Neural cell (in vitro differentiated cells): ENCODE data around the gene ATPAF2. TPM values are rescaled to one million over a fixed set of nuclear protein-coding genes. Genes with fewer than 3 reads are reported as not detected.

Experiments
- H2AFZ ChIP-seq: fragments of 200-600, 300-800 bp; sonication (generic), shearing (Covaris generic); 2 replicates; pipeline ENCODE4 v1.6.0; 2014; ENCODE audit warnings: low read depth, mild to moderate bottlenecking, antibody characterized with exemption, low read length, moderate library complexity
- H3F3A ChIP-seq: fragments of 200-600 bp; shearing (Covaris generic); 2 replicates; pipeline ENCODE4 v1.6.1; 2016; ENCODE audit warnings: mild to moderate bottlenecking, moderate library complexity, mixed read lengths, antibody characterized with exemption, low read length; ENCODE audit not compliant: insufficient read depth, poor library complexity, severe bottlenecking
- H3K27ac ChIP-seq: fragments of 200-600, 300-800 bp; sonication (generic), shearing (Covaris generic); 2 replicates; pipeline ENCODE4 v1.5.1; 2014; ENCODE audit warnings: mild to moderate bottlenecking, low read length, moderate library complexity
- H3K27me3 ChIP-seq: fragments of 300-800, 200-600 bp; sonication (generic), shearing (Covaris generic); 2 replicates; pipeline ENCODE4 v1.6.0; 2014; ENCODE audit warnings: mild to moderate bottlenecking, low read depth, low read length, moderate library complexity; ENCODE audit not compliant: insufficient read depth
- H3K36me3 ChIP-seq: fragments of 300-800, 200-600 bp; sonication (generic), shearing (Covaris generic); 2 replicates; pipeline ENCODE4 v1.5.1; 2014; ENCODE audit warnings: mild to moderate bottlenecking, antibody characterized with exemption, low read length, moderate library complexity; ENCODE audit not compliant: insufficient read depth
- H3K4me2 ChIP-seq: fragments of 300-800, 200-600 bp; sonication (generic), shearing (Covaris generic); 2 replicates; pipeline ENCODE4 v1.6.0; 2014; ENCODE audit warnings: mild to moderate bottlenecking, low read length
- H3K4me3 ChIP-seq: fragments of 300-800, 200-600 bp; sonication (generic), shearing (Covaris generic); 2 replicates; pipeline ENCODE4 v1.5.1; 2014; ENCODE audit warnings: mild to moderate bottlenecking, low read length, moderate library complexity
- H3K79me2 ChIP-seq: fragments of 200-600 bp; shearing (Covaris generic); replicated peaks from 2 replicates; pipeline ENCODE4 v1.6.0; 2014; ENCODE audit warnings: mild to moderate bottlenecking, low read length, moderate library complexity; ENCODE audit not compliant: insufficient read depth
- H3K9ac ChIP-seq: fragments of 300-800, 200-600 bp; sonication (generic), shearing (Covaris generic); 2 replicates; pipeline ENCODE4 v1.6.1; 2016; ENCODE audit warnings: mild to moderate bottlenecking, low read length, mixed read lengths
- H3K9me2 ChIP-seq: fragments of 200-600 bp; shearing (Covaris generic); 2 replicates; pipeline ENCODE4 v1.6.1; 2016; ENCODE audit warnings: mild to moderate bottlenecking, low read length, mixed read lengths; ENCODE audit not compliant: insufficient read depth
- H3K9me3 ChIP-seq: fragments of 200-600, 300-800 bp; sonication (generic), shearing (Covaris generic); 2 replicates; pipeline ENCODE4 v1.6.1; 2016; ENCODE audit warnings: mild to moderate bottlenecking, mixed run types, low read length, moderate library complexity, mixed read lengths
- H4K20me1 ChIP-seq: fragments of 200-600 bp; shearing (Covaris generic); 2 replicates; pipeline ENCODE4 v1.6.1; 2016; ENCODE audit warnings: mild to moderate bottlenecking, mixed run types; ENCODE audit not compliant: insufficient read depth
- EP300 ChIP-seq: fragments of 450-650 bp; conservative IDR thresholded peaks from 2 replicates; pipeline ENCODE4 v1.6.1; 2014; ENCODE audit warnings: antibody characterized with exemption, mild to moderate bottlenecking, moderate library complexity; ENCODE audit not compliant: poor library complexity, severe bottlenecking
- EZH2 ChIP-seq: fragments of 200-600, 300-800 bp; shearing (Covaris generic), sonication (generic); IDR thresholded peaks from 2 replicates; pipeline ENCODE4 v1.6.1; 2014; ENCODE audit warnings: antibody characterized with exemption, low read length, borderline replicate concordance, mild to moderate bottlenecking; ENCODE audit not compliant: insufficient read depth, poor library complexity, severe bottlenecking
- MXI1 ChIP-seq: fragments of 450-650 bp; conservative IDR thresholded peaks from 2 replicates; pipeline ENCODE4 v1.6.1; 2014; ENCODE audit warnings: antibody characterized with exemption, mild to moderate bottlenecking; ENCODE audit not compliant: poor library complexity, severe bottlenecking
- POLR2AphosphoS5 ChIP-seq: IDR thresholded peaks from 2 replicates; pipeline ENCODE4 v1.6.1; 2012
- RAD21 ChIP-seq: fragments of 450-650 bp; conservative IDR thresholded peaks from 2 replicates; pipeline ENCODE4 v1.6.1; 2014; ENCODE audit warnings: antibody characterized with exemption, mild to moderate bottlenecking, moderate library complexity
- SMC3 ChIP-seq: fragments of 450-650 bp; conservative IDR thresholded peaks from 2 replicates; pipeline ENCODE4 v1.6.1; 2014; ENCODE audit warnings: antibody characterized with exemption, mild to moderate bottlenecking, moderate library complexity; ENCODE audit not compliant: poor library complexity
- TAF1 ChIP-seq: IDR thresholded peaks from 2 replicates; pipeline ENCODE4 v1.6.1; 2012; ENCODE audit warnings: low read depth
- polyA plus RNA-seq: library from polyadenylated mRNA; depleted of rRNA; stranded (reverse); fragments of >200 nt; gene quantifications from 2 replicates; pipeline ENCODE4 v1.2.3, GENCODE V29; 2014
- TF ChIP-seq, protein P1 (sequence below): IDR thresholded peaks from 2 replicates; pipeline ENCODE4 v1.6.1; 2012; ENCODE audit warnings: borderline replicate concordance
- TF ChIP-seq, protein P2 (sequence below): fragments of 450-650 bp; IDR thresholded peaks from 2 replicates; pipeline ENCODE4 v1.5.1; 2014; ENCODE audit warnings: antibody characterized with exemption, mild to moderate bottlenecking, moderate library complexity; ENCODE audit not compliant: poor library complexity, severe bottlenecking

Gene ATPAF2
- polyA plus RNA-seq, 1 donor from 2014 or later: 33.3 TPM

DNA sequence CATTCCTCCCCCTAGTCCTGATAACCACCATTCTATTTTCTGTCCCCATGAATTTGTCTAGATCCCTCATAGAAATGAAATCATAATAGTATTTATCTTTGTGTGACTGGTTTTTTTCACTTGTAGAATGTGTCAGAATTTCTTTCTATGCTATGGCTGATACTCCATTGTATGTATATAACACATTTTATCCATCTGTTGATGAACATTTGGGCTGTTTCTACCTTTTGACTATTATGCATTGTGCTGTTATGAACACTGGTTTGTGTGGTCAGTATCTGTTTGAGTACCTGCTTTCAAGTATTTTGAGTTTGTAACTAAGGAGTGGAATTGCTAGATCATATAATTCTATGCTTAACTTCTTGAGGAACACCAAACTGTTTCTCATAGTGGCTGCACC is 32.8 kb upstream of the ATPAF2 start:
- H3K36me3 ChIP-seq: no peaks in the 10 kb centered on the region
- H3K4me3 ChIP-seq: no peak overlapping the region
- no peaks in the 10 kb centered on the region for H3K79me2 ChIP-seq
- H3K9ac ChIP-seq: no peak overlapping the region
- H3F3A ChIP-seq: no peaks in the 10 kb centered on the region
- no peak overlapping the region for H2AFZ ChIP-seq
- no peaks in the 10 kb centered on the region for H3K9me3 ChIP-seq
- H3K9me2 ChIP-seq: no peaks in the 10 kb centered on the region
- H3K27me3 ChIP-seq: no peaks in the 10 kb centered on the region
- no peak overlapping the region for H3K27ac ChIP-seq
- TF ChIP-seq RAD21 (no peak), EZH2 (no peak), EP300 (no peak)
- H3K4me2 ChIP-seq: no peak overlapping the region
- H4K20me1 ChIP-seq: no peaks in the 10 kb centered on the region

DNA sequence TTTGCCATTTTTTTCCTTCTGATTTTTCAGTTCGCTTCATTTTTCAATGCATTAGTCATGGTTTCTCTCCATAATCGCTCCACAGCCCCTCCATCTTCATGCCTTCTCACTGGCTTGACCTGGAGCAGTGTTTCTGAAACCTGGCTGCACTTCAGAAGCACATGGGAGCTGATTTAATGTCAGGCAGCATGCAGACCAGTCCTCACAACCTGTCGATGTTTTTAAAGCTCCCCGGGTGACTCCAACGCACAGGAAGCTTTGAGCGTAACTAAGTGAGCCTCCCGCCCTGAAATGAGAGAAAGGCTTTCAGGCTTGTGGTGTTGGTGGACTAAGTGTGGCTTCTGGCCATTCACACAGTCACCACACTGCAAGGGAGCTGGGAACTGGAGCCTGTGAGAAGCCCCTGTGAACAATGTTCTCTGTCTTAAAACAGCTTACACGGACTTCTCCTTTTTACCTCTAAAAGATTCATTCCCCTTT is 31.9 kb upstream of the ATPAF2 start:
- Histone ChIP-seq H3K9me3 (no peaks in the 10 kb centered on the region), H2AFZ (no peak overlapping the region), H3K79me2 (no peaks in the 10 kb centered on the region), H4K20me1 (no peaks in the 10 kb centered on the region), H3K4me3 (no peak overlapping the region), H3K4me2 (no peak overlapping the region), H3K36me3 (no peaks in the 10 kb centered on the region), H3F3A (no peaks in the 10 kb centered on the region), H3K27ac (no peak overlapping the region), H3K9ac (no peak overlapping the region), H3K27me3 (no peaks in the 10 kb centered on the region), H3K9me2 (no peaks in the 10 kb centered on the region)
- TF ChIP-seq MXI1 (peak; percentile 20), RAD21 (no peak)
- TF ChIP-seq, protein P1, sequence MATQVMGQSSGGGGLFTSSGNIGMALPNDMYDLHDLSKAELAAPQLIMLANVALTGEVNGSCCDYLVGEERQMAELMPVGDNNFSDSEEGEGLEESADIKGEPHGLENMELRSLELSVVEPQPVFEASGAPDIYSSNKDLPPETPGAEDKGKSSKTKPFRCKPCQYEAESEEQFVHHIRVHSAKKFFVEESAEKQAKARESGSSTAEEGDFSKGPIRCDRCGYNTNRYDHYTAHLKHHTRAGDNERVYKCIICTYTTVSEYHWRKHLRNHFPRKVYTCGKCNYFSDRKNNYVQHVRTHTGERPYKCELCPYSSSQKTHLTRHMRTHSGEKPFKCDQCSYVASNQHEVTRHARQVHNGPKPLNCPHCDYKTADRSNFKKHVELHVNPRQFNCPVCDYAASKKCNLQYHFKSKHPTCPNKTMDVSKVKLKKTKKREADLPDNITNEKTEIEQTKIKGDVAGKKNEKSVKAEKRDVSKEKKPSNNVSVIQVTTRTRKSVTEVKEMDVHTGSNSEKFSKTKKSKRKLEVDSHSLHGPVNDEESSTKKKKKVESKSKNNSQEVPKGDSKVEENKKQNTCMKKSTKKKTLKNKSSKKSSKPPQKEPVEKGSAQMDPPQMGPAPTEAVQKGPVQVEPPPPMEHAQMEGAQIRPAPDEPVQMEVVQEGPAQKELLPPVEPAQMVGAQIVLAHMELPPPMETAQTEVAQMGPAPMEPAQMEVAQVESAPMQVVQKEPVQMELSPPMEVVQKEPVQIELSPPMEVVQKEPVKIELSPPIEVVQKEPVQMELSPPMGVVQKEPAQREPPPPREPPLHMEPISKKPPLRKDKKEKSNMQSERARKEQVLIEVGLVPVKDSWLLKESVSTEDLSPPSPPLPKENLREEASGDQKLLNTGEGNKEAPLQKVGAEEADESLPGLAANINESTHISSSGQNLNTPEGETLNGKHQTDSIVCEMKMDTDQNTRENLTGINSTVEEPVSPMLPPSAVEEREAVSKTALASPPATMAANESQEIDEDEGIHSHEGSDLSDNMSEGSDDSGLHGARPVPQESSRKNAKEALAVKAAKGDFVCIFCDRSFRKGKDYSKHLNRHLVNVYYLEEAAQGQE: no peak

DNA sequence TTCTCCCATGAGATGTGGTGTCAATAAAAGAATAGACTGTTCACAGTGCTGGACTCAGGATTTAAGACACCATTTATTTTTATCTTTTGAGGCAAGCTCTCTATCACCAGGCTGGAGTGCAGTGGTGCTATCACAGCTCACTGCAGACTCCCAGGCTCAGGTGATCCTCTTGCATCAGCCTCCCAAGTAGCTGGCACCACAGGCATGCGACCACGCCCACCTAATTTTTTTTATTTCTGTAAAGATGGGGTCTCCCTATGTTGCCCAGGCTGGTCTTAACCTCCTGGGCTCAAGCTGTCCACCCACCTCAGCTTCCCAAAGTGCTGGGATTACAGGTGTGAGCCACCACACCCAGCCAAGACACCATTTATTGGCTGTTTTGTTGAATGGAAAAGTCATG is 30.1 kb upstream of the ATPAF2 start:
- Histone ChIP-seq H3K36me3 (no peaks in the 10 kb centered on the region), H2AFZ (no peak overlapping the region), H3K79me2 (no peaks in the 10 kb centered on the region), H3K27ac (no peak overlapping the region), H3K27me3 (no peaks in the 10 kb centered on the region), H3K9me2 (no peaks in the 10 kb centered on the region), H3K4me2 (no peak overlapping the region), H3K4me3 (no peak overlapping the region), H3K9me3 (no peaks in the 10 kb centered on the region), H4K20me1 (no peaks in the 10 kb centered on the region), H3F3A (no peaks in the 10 kb centered on the region), H3K9ac (no peak overlapping the region)
- TF ChIP-seq RAD21 (no peak), MXI1 (no peak)

DNA sequence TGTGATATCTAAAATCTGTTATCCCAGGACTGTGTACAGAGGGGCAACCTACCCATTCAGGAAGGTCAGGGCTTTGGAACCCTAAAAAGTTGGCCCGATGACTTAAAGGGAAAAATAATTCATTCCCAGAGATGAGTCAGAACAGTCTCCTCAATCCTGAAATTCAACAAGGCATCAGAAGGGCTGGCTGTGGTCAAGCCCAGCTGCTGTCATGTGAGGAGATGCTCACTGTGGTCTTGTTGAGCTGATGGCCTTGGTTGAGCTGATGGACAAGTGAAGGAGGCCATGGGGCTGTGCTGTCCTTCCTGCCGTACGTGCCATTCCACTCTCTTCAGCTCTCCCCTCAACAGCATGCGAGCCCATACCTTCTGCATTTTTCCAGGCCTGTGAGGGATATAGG is 27.9 kb upstream of the ATPAF2 start:
- H3K9me2 ChIP-seq: no peaks in the 10 kb centered on the region
- TF ChIP-seq, protein P2, sequence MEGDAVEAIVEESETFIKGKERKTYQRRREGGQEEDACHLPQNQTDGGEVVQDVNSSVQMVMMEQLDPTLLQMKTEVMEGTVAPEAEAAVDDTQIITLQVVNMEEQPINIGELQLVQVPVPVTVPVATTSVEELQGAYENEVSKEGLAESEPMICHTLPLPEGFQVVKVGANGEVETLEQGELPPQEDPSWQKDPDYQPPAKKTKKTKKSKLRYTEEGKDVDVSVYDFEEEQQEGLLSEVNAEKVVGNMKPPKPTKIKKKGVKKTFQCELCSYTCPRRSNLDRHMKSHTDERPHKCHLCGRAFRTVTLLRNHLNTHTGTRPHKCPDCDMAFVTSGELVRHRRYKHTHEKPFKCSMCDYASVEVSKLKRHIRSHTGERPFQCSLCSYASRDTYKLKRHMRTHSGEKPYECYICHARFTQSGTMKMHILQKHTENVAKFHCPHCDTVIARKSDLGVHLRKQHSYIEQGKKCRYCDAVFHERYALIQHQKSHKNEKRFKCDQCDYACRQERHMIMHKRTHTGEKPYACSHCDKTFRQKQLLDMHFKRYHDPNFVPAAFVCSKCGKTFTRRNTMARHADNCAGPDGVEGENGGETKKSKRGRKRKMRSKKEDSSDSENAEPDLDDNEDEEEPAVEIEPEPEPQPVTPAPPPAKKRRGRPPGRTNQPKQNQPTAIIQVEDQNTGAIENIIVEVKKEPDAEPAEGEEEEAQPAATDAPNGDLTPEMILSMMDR: no peak
- TF ChIP-seq, protein P1: no peak
- no peak for TF ChIP-seq SMC3
- TF ChIP-seq POLR2AphosphoS5: no peak
- no peak for TF ChIP-seq EP300
- no peak for TF ChIP-seq MXI1
- TF ChIP-seq RAD21: no peak
- no peak for TF ChIP-seq TAF1
- no peak for TF ChIP-seq EZH2
- no peaks in the 10 kb centered on the region for H3K27me3 ChIP-seq
- no peaks in the 10 kb centered on the region for H3K79me2 ChIP-seq
- H3F3A ChIP-seq: no peaks in the 10 kb centered on the region
- no peaks in the 10 kb centered on the region for H3K36me3 ChIP-seq
- no peaks in the 10 kb centered on the region for H4K20me1 ChIP-seq
- no peak overlapping the region for H2AFZ ChIP-seq
- H3K9me3 ChIP-seq: no peaks in the 10 kb centered on the region
- no peak overlapping the region for H3K4me3 ChIP-seq
- no peak overlapping the region for H3K9ac ChIP-seq
- no peak overlapping the region for H3K27ac ChIP-seq
- no peak overlapping the region for H3K4me2 ChIP-seq
